MM.1S (cell line): ENCODE measurements around the gene CYP2R1.

Source experiments
- DNase-seq: peaks from one replicate; pipeline ENCODE4 v3.0.0-alpha.2; 2015
- H2AFZ ChIP-seq: fragments of 300-600 bp; sonication (generic); 2 replicates; pipeline ENCODE4 v1.6.0; 2016; ENCODE audit warnings: antibody characterized with exemption, low read length
- H3F3A ChIP-seq: fragments of 300-600 bp; sonication (generic); 2 replicates; pipeline ENCODE4 v1.6.1; 2016; ENCODE audit warnings: mild to moderate bottlenecking, antibody characterized with exemption, low read length, moderate library complexity, mixed read lengths; ENCODE audit not compliant: insufficient read depth
- H3K27ac ChIP-seq: fragments of 300-600 bp; sonication (generic); 2 replicates; pipeline ENCODE4 v1.5.1; 2016; ENCODE audit warnings: mild to moderate bottlenecking, low read length
- H3K27me3 ChIP-seq: fragments of 300-600 bp; sonication (generic); replicated peaks from 2 replicates; pipeline ENCODE4 v1.6.0; 2016; ENCODE audit warnings: low read length; ENCODE audit not compliant: insufficient read depth
- H3K36me3 ChIP-seq: fragments of 300-600 bp; sonication (generic); replicated peaks from 2 replicates; pipeline ENCODE4 v1.6.1; 2016; ENCODE audit warnings: mild to moderate bottlenecking, low read length, mixed read lengths; ENCODE audit not compliant: insufficient read depth
- H3K4me1 ChIP-seq: fragments of 300-600 bp; sonication (generic); 2 replicates; pipeline ENCODE4 v1.6.1; 2016; ENCODE audit warnings: low read length, mixed read lengths
- H3K4me2 ChIP-seq: fragments of 300-600 bp; sonication (generic); 2 replicates; pipeline ENCODE4 v1.6.0; 2016; ENCODE audit warnings: low read depth, low read length
- H3K4me3 ChIP-seq: fragments of 300-600 bp; sonication (generic); 2 replicates; pipeline ENCODE4 v1.5.1; 2016; ENCODE audit warnings: low read length, mixed read lengths
- H3K79me2 ChIP-seq: fragments of 300-600 bp; sonication (generic); 2 replicates; pipeline ENCODE4 v1.6.1; 2016; ENCODE audit warnings: mixed run types, low read length, mixed read lengths
- H3K9ac ChIP-seq: fragments of 300-600 bp; sonication (generic); 2 replicates; pipeline ENCODE4 v1.6.1; 2016; ENCODE audit warnings: low read length, mixed read lengths
- H3K9me2 ChIP-seq: fragments of 300-600 bp; sonication (generic); replicated peaks from 2 replicates; pipeline ENCODE4 v1.6.1; 2016; ENCODE audit warnings: mild to moderate bottlenecking, low read length, mixed read lengths; ENCODE audit not compliant: insufficient read depth
- H3K9me3 ChIP-seq: fragments of 300-600 bp; sonication (generic); replicated peaks from 2 replicates; pipeline ENCODE4 v1.6.1; 2016; ENCODE audit warnings: mild to moderate bottlenecking, low read length, mixed read lengths; ENCODE audit not compliant: insufficient read depth
- H4K20me1 ChIP-seq: fragments of 300-600 bp; sonication (generic); 2 replicates; pipeline ENCODE4 v1.6.1; 2016; ENCODE audit warnings: mild to moderate bottlenecking, low read length, moderate library complexity, mixed read lengths; ENCODE audit not compliant: insufficient read depth
- CTCF ChIP-seq: fragments of 300-600 bp; sonication (generic); IDR thresholded peaks from 2 replicates; pipeline ENCODE4 v1.5.1; 2016; ENCODE audit warnings: antibody characterized with exemption, low read length, mixed read lengths
- EZH2 ChIP-seq: fragments of 300-600 bp; sonication (generic); optimal IDR thresholded peaks from 2 replicates; pipeline ENCODE3; 2017; ENCODE audit warnings: low read depth, mild to moderate bottlenecking, antibody characterized with exemption, low read length, mixed read lengths
- EZH2phosphoT487 ChIP-seq: fragments of 300-600 bp; sonication (generic); IDR thresholded peaks from 2 replicates; pipeline ENCODE4 v1.6.1; 2018; ENCODE audit warnings: antibody characterized with exemption, low read length

CYP2R1 gene, protein sequence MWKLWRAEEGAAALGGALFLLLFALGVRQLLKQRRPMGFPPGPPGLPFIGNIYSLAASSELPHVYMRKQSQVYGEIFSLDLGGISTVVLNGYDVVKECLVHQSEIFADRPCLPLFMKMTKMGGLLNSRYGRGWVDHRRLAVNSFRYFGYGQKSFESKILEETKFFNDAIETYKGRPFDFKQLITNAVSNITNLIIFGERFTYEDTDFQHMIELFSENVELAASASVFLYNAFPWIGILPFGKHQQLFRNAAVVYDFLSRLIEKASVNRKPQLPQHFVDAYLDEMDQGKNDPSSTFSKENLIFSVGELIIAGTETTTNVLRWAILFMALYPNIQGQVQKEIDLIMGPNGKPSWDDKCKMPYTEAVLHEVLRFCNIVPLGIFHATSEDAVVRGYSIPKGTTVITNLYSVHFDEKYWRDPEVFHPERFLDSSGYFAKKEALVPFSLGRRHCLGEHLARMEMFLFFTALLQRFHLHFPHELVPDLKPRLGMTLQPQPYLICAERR

DNA sequence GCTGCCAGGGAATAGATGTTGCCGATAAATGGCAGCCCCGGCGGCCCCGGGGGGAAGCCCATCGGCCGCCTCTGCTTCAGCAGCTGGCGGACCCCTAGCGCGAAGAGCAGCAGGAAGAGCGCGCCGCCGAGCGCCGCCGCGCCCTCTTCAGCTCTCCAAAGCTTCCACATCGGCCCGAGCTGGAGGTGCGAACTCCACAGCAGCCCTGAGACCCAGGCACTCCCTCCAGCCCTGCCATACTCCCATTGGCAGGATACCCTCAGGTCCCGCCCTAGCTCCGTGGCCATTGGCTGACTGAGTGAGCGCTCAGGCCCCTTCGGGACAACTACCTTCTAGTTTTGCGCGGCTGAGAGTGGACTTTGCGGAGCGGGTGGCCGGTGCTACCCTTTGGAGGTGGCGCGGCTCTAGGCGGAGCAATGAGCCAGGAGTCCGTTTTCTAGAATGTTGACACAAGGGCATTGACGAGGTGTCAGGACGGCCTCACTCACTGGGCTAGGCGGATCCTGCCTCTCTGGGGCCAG, at the start of gene CYP2R1:
TSS of gene CYP2R1 (minus strand) at position 196 of the 521 bp plus-strand sequence. CDS start at position 170, 26 bp downstream.
- H3K9me2 ChIP-seq, result no peaks in the 10 kb centered on the region
- no peaks in the 10 kb centered on the region for H3K36me3 ChIP-seq
- DNase-seq, result peak; percentile 99
- no peaks in the 10 kb centered on the region for H3K9me3 ChIP-seq
- H3K79me2 ChIP-seq, result peaks cover 6% of the 10 kb centered on the region; the same call in 1 of the 2 replicates
- TF ChIP-seq EZH2, result no peak
- no peak for TF ChIP-seq EZH2phosphoT487
- no peak for TF ChIP-seq CTCF
- H3K4me3 ChIP-seq, result peak within 1 kb of the TSS; percentile 87
- H3K9ac ChIP-seq, result peak within 1 kb of the TSS; percentile 70
- H2AFZ ChIP-seq, result peak within 1 kb of the TSS; percentile 90
- H3K4me1 ChIP-seq, result peaks cover 16% of the 10 kb centered on the region
- peak within 1 kb of the TSS; percentile 79 for H3K27ac ChIP-seq
- H3F3A ChIP-seq, result peaks cover 6% of the 10 kb centered on the region; the same call in 1 of the 2 replicates
- H4K20me1 ChIP-seq, result no peaks in the 10 kb centered on the region
- H3K4me2 ChIP-seq, result peak within 1 kb of the TSS; percentile 85
- no peaks in the 10 kb centered on the region for H3K27me3 ChIP-seq

- Histone ChIP-seq H3K9ac (no peak overlapping the region), H3K36me3 (no peaks in the 10 kb centered on the region), H3K9me3 (no peaks in the 10 kb centered on the region), H3K4me2 (no peak overlapping the region), H3K4me3 (no peak overlapping the region), H3K79me2 (no peaks in the 10 kb centered on the region), H3K9me2 (no peaks in the 10 kb centered on the region), H2AFZ (no peak overlapping the region), H4K20me1 (no peaks in the 10 kb centered on the region), H3K27ac (no peak overlapping the region), H3K4me1 (no peaks in the 10 kb centered on the region), H3F3A (no peaks in the 10 kb centered on the region), H3K27me3 (no peaks in the 10 kb centered on the region)
- no peak for TF ChIP-seq EZH2
- TF ChIP-seq CTCF, result no peak
- TF ChIP-seq EZH2phosphoT487, result no peak
- DNase-seq, result no peak
Observed at GRCh38 chr11:14938936-14939335, 46.9 kb upstream of the CYP2R1 start.

- Histone ChIP-seq H3F3A (no peaks in the 10 kb centered on the region), H3K79me2 (no peaks in the 10 kb centered on the region), H3K4me3 (no peak overlapping the region), H3K9me2 (no peaks in the 10 kb centered on the region), H3K9me3 (no peaks in the 10 kb centered on the region), H3K27me3 (no peaks in the 10 kb centered on the region), H3K9ac (no peak overlapping the region), H3K36me3 (no peaks in the 10 kb centered on the region), H2AFZ (no peak overlapping the region), H3K4me2 (no peak overlapping the region), H3K27ac (no peak overlapping the region), H3K4me1 (no peaks in the 10 kb centered on the region), H4K20me1 (no peaks in the 10 kb centered on the region)
- DNase-seq, result no peak
- TF ChIP-seq EZH2, result no peak
- TF ChIP-seq EZH2phosphoT487, result no peak
- TF ChIP-seq CTCF, result no peak
Observed at GRCh38 chr11:14934641-14935351, 42.8 kb upstream of the CYP2R1 start.
